GM12878 (cell line): Measurements from ENCODE around the gene NUP205. TPM values are rescaled to one million over a fixed set of nuclear protein-coding genes. Genes with fewer than 3 reads are reported as not detected.

ENCODE experiments used
- ATAC-seq: fragments of 200-7000 bp; cut with Tn5 transposase; 3 replicates; pipeline ENCODE4 v1.9.1; 2020; ENCODE audit warnings: mild to moderate bottlenecking, moderate library complexity
- BruUV-seq: library from RNA; stranded (reverse); fragments of 400-500 nt; replicated peaks from 2 replicates; lab custom pipeline; 2021; lab: Mats Ljungman, UMichigan
- CTCF ChIA-PET: fragments of 300-600 bp; sonication (Branson Sonifier 250); formaldehyde crosslinking; extraction: SDS; loops from one replicate; lab custom pipeline; 2021; ENCODE audit warnings: inconsistent platforms; lab: Yijun Ruan, JAX
- POLR2A ChIA-PET: fragments of 350-600 bp; formaldehyde crosslinking; extraction: SDS; loops from one replicate; lab custom pipeline; 2021; ENCODE audit warnings: inconsistent platforms; lab: Charles Lee
- RAD21 ChIA-PET: fragments of 300-600 bp; sonication (Branson Sonifier 250); formaldehyde crosslinking; loops from one replicate; lab custom pipeline; 2023; ENCODE audit warnings: antibody characterized with exemption; ENCODE audit not compliant: unreplicated experiment; lab: Charles Lee
- SMC1A ChIA-PET: fragments of 300-600 bp; sonication (Branson Sonifier 250); formaldehyde crosslinking; loops from one replicate; lab custom pipeline; 2023; ENCODE audit not compliant: unreplicated experiment, uncharacterized antibody; lab: Charles Lee
- DNase-seq: peaks from one replicate; pipeline ENCODE4 v3.0.0-alpha.2; 2011; ENCODE audit warnings: low read depth, low spot score
- FAIRE-seq: peaks from 3 replicates; lab custom pipeline; 2011; peaks lifted over from hg19 to GRCh38; lab: Jason Lieb, UNC
- H2AFZ ChIP-seq: 2 replicates; pipeline ENCODE4 v1.6.0; 2011; ENCODE audit warnings: low read depth, low read length, control low read depth; ENCODE audit not compliant: control insufficient read depth
- H3K27ac ChIP-seq: 2 replicates; pipeline ENCODE4 v1.5.1; 2011; ENCODE audit warnings: control low read depth; ENCODE audit not compliant: control insufficient read depth, insufficient read depth
- H3K27me3 ChIP-seq, 2 experiments: replicated peaks in 1 of 2; 2 replicates each; pipeline versions ENCODE4 v1.6.0 to v1.6.1; 2011; ENCODE audit warnings: low read length in 1 of 2; ENCODE audit not compliant: control insufficient read depth in 2 of 2, insufficient read depth in 2 of 2
- H3K36me3 ChIP-seq, 2 experiments: 2 replicates each; pipeline ENCODE4 v1.5.1; 2011; ENCODE audit warnings: low read length in 1 of 2; ENCODE audit not compliant: control insufficient read depth in 2 of 2, insufficient read depth in 2 of 2
- H3K4me1 ChIP-seq: 2 replicates; pipeline ENCODE4 v1.6.1; 2011; ENCODE audit warnings: mild to moderate bottlenecking, low read length, moderate library complexity, mixed read lengths; ENCODE audit not compliant: control insufficient read depth, insufficient read depth
- H3K4me2 ChIP-seq: 2 replicates; pipeline ENCODE4 v1.6.0; 2011; ENCODE audit warnings: control low read depth; ENCODE audit not compliant: control insufficient read depth, insufficient read depth
- H3K4me3 ChIP-seq: fragments of 200-600 bp; sonication (generic); 2 replicates; pipeline ENCODE4 v1.5.1; 2016
- H3K79me2 ChIP-seq: 2 replicates; pipeline ENCODE4 v1.6.0; 2011; ENCODE audit warnings: low read length; ENCODE audit not compliant: control insufficient read depth, insufficient read depth
- H3K9ac ChIP-seq: 2 replicates; pipeline ENCODE4 v1.8.0; 2011; ENCODE audit warnings: low read length, control low read depth, mixed read lengths; ENCODE audit not compliant: control insufficient read depth, insufficient read depth
- H3K9me3 ChIP-seq: replicated peaks from 3 replicates; pipeline ENCODE4 v1.5.1; 2011; ENCODE audit warnings: mild to moderate bottlenecking, low read length; ENCODE audit not compliant: control insufficient read depth, insufficient read depth
- H4K20me1 ChIP-seq: 2 replicates; pipeline ENCODE4 v1.6.0; 2011; ENCODE audit not compliant: control insufficient read depth, insufficient read depth
- ASH2L ChIP-seq: fragments of 300-600, 200-600 bp; sonication (generic); IDR thresholded peaks from 2 replicates; pipeline ENCODE4 v1.6.1; 2017; ENCODE audit warnings: low read depth, mild to moderate bottlenecking, borderline replicate concordance
- BRCA1 ChIP-seq: IDR thresholded peaks from 2 replicates; pipeline ENCODE4 v1.6.1; 2011; ENCODE audit warnings: low read depth, low read length, improper control_type of control experiment
- CBX5 ChIP-seq: sonication (generic); IDR thresholded peaks from 2 replicates; pipeline ENCODE4 v1.6.1; 2016; ENCODE audit warnings: low read depth, moderate library complexity, mild to moderate bottlenecking, inconsistent platforms
- CHD4 ChIP-seq: fragments of 200-600 bp; sonication (generic); IDR thresholded peaks from 2 replicates; pipeline ENCODE4 v1.6.1; 2016; ENCODE audit warnings: mild to moderate bottlenecking
- EED ChIP-seq: sonication (generic); IDR thresholded peaks from 2 replicates; pipeline ENCODE4 v1.6.1; 2016; ENCODE audit warnings: antibody characterized with exemption, low read depth
- IRF4 ChIP-seq: IDR thresholded peaks from 2 replicates; pipeline ENCODE4 v1.6.1; 2011; ENCODE audit warnings: low read depth, low read length
- KAT2A ChIP-seq: conservative IDR thresholded peaks from 2 replicates; pipeline ENCODE4 v1.6.1; 2011; ENCODE audit warnings: low read depth, low read length; ENCODE audit not compliant: control insufficient read depth
- MEF2A ChIP-seq: IDR thresholded peaks from 2 replicates; pipeline ENCODE4 v1.6.1; 2011; ENCODE audit warnings: low read depth, mild to moderate bottlenecking, low read length, moderate library complexity; ENCODE audit not compliant: insufficient read depth
- NR2C1 ChIP-seq: fragments of 450-650 bp; IDR thresholded peaks from 2 replicates; pipeline ENCODE4 v1.6.1; 2017; ENCODE audit warnings: antibody characterized with exemption, mild to moderate bottlenecking, moderate library complexity
- PML ChIP-seq: IDR thresholded peaks from 2 replicates; pipeline ENCODE4 v1.6.1; 2012; ENCODE audit warnings: low read length, inconsistent platforms
- SIX5 ChIP-seq: IDR thresholded peaks from 2 replicates; pipeline ENCODE4 v1.6.1; 2011; ENCODE audit warnings: mild to moderate bottlenecking, low read depth, low read length, moderate library complexity; ENCODE audit not compliant: severe bottlenecking
- SMAD5 ChIP-seq: IDR thresholded peaks from 2 replicates; pipeline ENCODE4 v1.6.1; 2016; ENCODE audit warnings: antibody characterized with exemption, low read depth
- SMARCA5 ChIP-seq: fragments of 450-650 bp; IDR thresholded peaks from 2 replicates; pipeline ENCODE4 v1.6.1; 2017; ENCODE audit warnings: mild to moderate bottlenecking
- SREBF2 ChIP-seq: IDR thresholded peaks from 2 replicates; pipeline ENCODE4 v1.6.1; 2012; ENCODE audit warnings: mild to moderate bottlenecking, low read length
- ZBTB4 ChIP-seq: fragments of 450-650 bp; formaldehyde crosslinking; IDR thresholded peaks from 2 replicates; pipeline ENCODE4 v1.4.0; 2022; ENCODE audit warnings: mild to moderate bottlenecking, moderate library complexity
- ZNF274 ChIP-seq: IDR thresholded peaks from one replicate; pipeline ENCODE4 v1.8.0; 2011; ENCODE audit not compliant: insufficient read length, insufficient read depth
- WGBS: methylation state at CpG from one replicate; pipeline ENCODE4 v1.1.6; 2016; ENCODE audit warnings: low lambda C conversion rate; ENCODE audit not compliant: insufficient replicate concordance, insufficient coverage; ENCODE audit errors: missing lambda C conversion rate; 5-methylcytosine and 5-hydroxymethylcytosine counted together
- in situ Hi-C: fragments of 300-500 bp; cut with MboI; formaldehyde crosslinking; loops from 9 replicates; pipeline ENCODE4 v1.14.3; 2018; ENCODE audit warnings: mixed read lengths
- intact Hi-C: fragments of 100-400 bp; cut with micrococcal nuclease; formaldehyde crosslinking; loops from one replicate; pipeline ENCODE4 v1.14.2; 2022; ENCODE audit not compliant: unreplicated experiment
- polyA plus RNA-seq, 11 experiments: library from polyadenylated mRNA; depleted of rRNA in 4 of 11; unstranded in 6 of 11; stranded (reverse) in 5 of 11; fragments of >200 nt; fragmentation: Nextera tagmentation in 4 of 11; fragmentation: Illumina TruSeq in 1 of 11; extraction: Ambion mirVana in 4 of 11; extraction: Trizol in 1 of 11; gene quantifications; 1 replicate in 1 of 11; 2 replicates in 10 of 11; pipeline versions ENCODE4 v1.2.1 to v1.2.3, GENCODE V29; 2011 to 2016; ENCODE audit warnings: inconsistent platforms in 2 of 11, missing spikeins in 2 of 11, low read depth in 1 of 11
- total RNA-seq, 4 experiments: library from RNA; depleted of rRNA in 3 of 4; stranded (reverse); fragments of >200 nt in 3 of 4; fragmentation: Illumina TruSeq in 1 of 4; extraction: Trizol in 1 of 4; gene quantifications; 2 replicates each; pipeline versions ENCODE4 v1.2.1 to v1.2.3, GENCODE V29; 2013 to 2021
- TF ChIP-seq, protein P1 (sequence below): fragments of 150-350 bp; IDR thresholded peaks from 2 replicates; pipeline ENCODE4 v1.6.1; 2016; ENCODE audit warnings: low read depth, low read length

The NUP205 gene
- total and polyA plus RNA-seq, 10 of the 15 experiments (the other 5 are each of a cell fraction or from before 2014, with no cell fraction given) = 41.4 to 110 (median 85.9) TPM

DNA sequence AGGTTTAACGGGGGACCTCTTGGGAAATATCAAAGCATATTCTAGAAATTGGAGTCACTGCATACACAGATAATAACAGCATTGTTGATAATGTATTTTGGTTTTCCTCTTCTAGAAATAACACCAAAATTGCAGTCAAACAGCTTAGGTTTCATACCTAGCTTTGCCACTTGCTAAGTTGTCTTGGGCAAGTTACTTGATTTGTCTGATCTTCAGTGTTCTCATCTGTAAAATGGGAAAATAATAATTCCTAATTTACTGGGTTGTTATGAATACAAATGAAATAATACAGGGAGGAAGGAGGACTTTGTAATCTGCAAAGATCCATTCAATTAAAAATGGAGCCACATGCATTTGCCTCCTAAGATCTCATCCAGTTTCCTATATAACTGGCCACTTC, 20.3 kb upstream of the NUP205 start:
- no peak for DNase-seq
- RAD21 ChIA-PET = no interaction called here
- no TSS peak for BruUV-seq
- no peak for TF ChIP-seq SMARCA5
- no peak for TF ChIP-seq ZNF274
- no peak for TF ChIP-seq KAT2A
- no peak for TF ChIP-seq CHD4
- TF ChIP-seq BRCA1 = no peak
- TF ChIP-seq ASH2L = no peak
- TF ChIP-seq CBX5 = no peak
- TF ChIP-seq EED = no peak
- no peak for TF ChIP-seq NR2C1
- no peak for TF ChIP-seq IRF4
- TF ChIP-seq PML = no peak
- TF ChIP-seq SREBF2 = no peak
- no peak for TF ChIP-seq SIX5
- TF ChIP-seq ZBTB4 = no peak
- TF ChIP-seq MEF2A = no peak
- TF ChIP-seq, protein P1, sequence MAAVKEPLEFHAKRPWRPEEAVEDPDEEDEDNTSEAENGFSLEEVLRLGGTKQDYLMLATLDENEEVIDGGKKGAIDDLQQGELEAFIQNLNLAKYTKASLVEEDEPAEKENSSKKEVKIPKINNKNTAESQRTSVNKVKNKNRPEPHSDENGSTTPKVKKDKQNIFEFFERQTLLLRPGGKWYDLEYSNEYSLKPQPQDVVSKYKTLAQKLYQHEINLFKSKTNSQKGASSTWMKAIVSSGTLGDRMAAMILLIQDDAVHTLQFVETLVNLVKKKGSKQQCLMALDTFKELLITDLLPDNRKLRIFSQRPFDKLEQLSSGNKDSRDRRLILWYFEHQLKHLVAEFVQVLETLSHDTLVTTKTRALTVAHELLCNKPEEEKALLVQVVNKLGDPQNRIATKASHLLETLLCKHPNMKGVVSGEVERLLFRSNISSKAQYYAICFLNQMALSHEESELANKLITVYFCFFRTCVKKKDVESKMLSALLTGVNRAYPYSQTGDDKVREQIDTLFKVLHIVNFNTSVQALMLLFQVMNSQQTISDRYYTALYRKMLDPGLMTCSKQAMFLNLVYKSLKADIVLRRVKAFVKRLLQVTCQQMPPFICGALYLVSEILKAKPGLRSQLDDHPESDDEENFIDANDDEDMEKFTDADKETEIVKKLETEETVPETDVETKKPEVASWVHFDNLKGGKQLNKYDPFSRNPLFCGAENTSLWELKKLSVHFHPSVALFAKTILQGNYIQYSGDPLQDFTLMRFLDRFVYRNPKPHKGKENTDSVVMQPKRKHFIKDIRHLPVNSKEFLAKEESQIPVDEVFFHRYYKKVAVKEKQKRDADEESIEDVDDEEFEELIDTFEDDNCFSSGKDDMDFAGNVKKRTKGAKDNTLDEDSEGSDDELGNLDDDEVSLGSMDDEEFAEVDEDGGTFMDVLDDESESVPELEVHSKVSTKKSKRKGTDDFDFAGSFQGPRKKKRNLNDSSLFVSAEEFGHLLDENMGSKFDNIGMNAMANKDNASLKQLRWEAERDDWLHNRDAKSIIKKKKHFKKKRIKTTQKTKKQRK = no peak
- TF ChIP-seq SMAD5 = no peak
- Histone ChIP-seq H3K9ac (no peak overlapping the region), H3K36me3 (no peaks in the 10 kb centered on the region), H3K79me2 (no peaks in the 10 kb centered on the region), H4K20me1 (no peaks in the 10 kb centered on the region), H3K4me2 (no peak overlapping the region), H3K27me3 (no peaks in the 10 kb centered on the region), H3K9me3 (no peaks in the 10 kb centered on the region), H2AFZ (no peak overlapping the region), H3K27ac (no peak overlapping the region), H3K4me1 (no peaks in the 10 kb centered on the region), H3K4me3 (no peak overlapping the region)
- WGBS = 95% methylated on average over 1 of the region's 1 CpG
- intact Hi-C loops = no loop called here
- CTCF ChIA-PET = no interaction called here
- POLR2A ChIA-PET = no interaction called here
- FAIRE-seq = no peak
- in situ Hi-C loops = no loop called here
- no peak for ATAC-seq
- SMC1A ChIA-PET = interaction anchor here (0.8 kb wide), 1 partner anchor 35 kb away, joined by 3 read pairs; no protein-coding TSS in a partner anchor
